ENCODE data around the gene MMP2.

Gene MMP2

GRCh38 chr16:55478827-55479429 is at the start of gene MMP2:
TSS of gene MMP2 (plus strand) at chr16:55479198. CDS start at chr16:55479480, 282 bp downstream.
- peak in 5 of 58 donors; percentile 9 to 31 (median 13) for DNase-seq

GRCh38 chr16:55433030-55433429 is 46.0 kb upstream of the MMP2 start:
- no peak for DNase-seq

GRCh38 chr16:55433535-55433934 is 45.5 kb upstream of the MMP2 start:
- no peak for DNase-seq

GRCh38 chr16:55434000-55434399 is 45.0 kb upstream of the MMP2 start:
- DNase-seq: no peak

GRCh38 chr16:55435387-55435786 is 43.6 kb upstream of the MMP2 start:
- DNase-seq: no peak

- no peak for DNase-seq
Measured at GRCh38 chr16:55436587-55436986, 42.4 kb upstream of the MMP2 start.

- no peak for DNase-seq
Measured at GRCh38 chr16:55437625-55438024, 41.4 kb upstream of the MMP2 start.

- no peak for DNase-seq
Measured at GRCh38 chr16:55438281-55438680, 40.7 kb upstream of the MMP2 start.

- no peak for DNase-seq
Measured at GRCh38 chr16:55439101-55439690, 39.8 kb upstream of the MMP2 start.

- no peak for DNase-seq
Measured at GRCh38 chr16:55443434-55444346, 35.3 kb upstream of the MMP2 start.

GRCh38 chr16:55444754-55445485 is 34.1 kb upstream of the MMP2 start:
- DNase-seq: peak in 21 of 58 donors; percentile 1 to 54 (median 11)

GRCh38 chr16:55447231-55447630 is 31.8 kb upstream of the MMP2 start:
- no peak for DNase-seq

- DNase-seq: no peak
Measured at GRCh38 chr16:55452996-55453395, 26.0 kb upstream of the MMP2 start.

GRCh38 chr16:55453909-55454308 is 25.1 kb upstream of the MMP2 start:
- DNase-seq: no peak

GRCh38 chr16:55454861-55455260 is 24.1 kb upstream of the MMP2 start:
- DNase-seq: no peak

GRCh38 chr16:55462241-55462640 is 16.8 kb upstream of the MMP2 start:
- no peak for DNase-seq

GRCh38 chr16:55464375-55464774 is 14.6 kb upstream of the MMP2 start:
- DNase-seq: no peak

GRCh38 chr16:55465077-55465896 is 13.7 kb upstream of the MMP2 start:
- DNase-seq: peak; percentile 8 to 93 (median 73)

- DNase-seq: no peak
Measured at GRCh38 chr16:55466209-55466608, 12.8 kb upstream of the MMP2 start.

GRCh38 chr16:55467898-55468297 is 11.1 kb upstream of the MMP2 start:
- no peak for DNase-seq

Measured in anterior cingulate cortex (tissue), 58 donors.